Cortex of kidney (tissue), 1 donor: Measurements from ENCODE around the gene SLC6A5.

Source experiments
- DNase-seq: peaks from one replicate; lab custom pipeline; 2025; lab: John Stamatoyannopoulos, UW

SLC6A5 gene

GRCh38 chr11:20621679-20622078 lies 22.3 kb downstream of the SLC6A5 start:
- no peak for DNase-seq

GRCh38 chr11:20623252-20623651 lies 23.8 kb downstream of the SLC6A5 start:
- DNase-seq, result no peak

- no peak for DNase-seq
Measured at GRCh38 chr11:20626279-20626678, 26.9 kb downstream of the SLC6A5 start.

GRCh38 chr11:20627026-20627425 lies 27.6 kb downstream of the SLC6A5 start:
- DNase-seq, result no peak

GRCh38 chr11:20627701-20628100 lies 28.3 kb downstream of the SLC6A5 start:
- no peak for DNase-seq

- DNase-seq, result no peak
Measured at GRCh38 chr11:20631519-20632168, 32.2 kb downstream of the SLC6A5 start.

- DNase-seq, result no peak
Measured at GRCh38 chr11:20632169-20632532, 32.7 kb downstream of the SLC6A5 start.

- DNase-seq, result no peak
Measured at GRCh38 chr11:20634044-20634443, 34.6 kb downstream of the SLC6A5 start.

GRCh38 chr11:20634781-20635180 lies 35.4 kb downstream of the SLC6A5 start:
- no peak for DNase-seq

GRCh38 chr11:20638074-20638473 lies 38.7 kb downstream of the SLC6A5 start:
- no peak for DNase-seq

GRCh38 chr11:20639688-20640087 lies 40.3 kb downstream of the SLC6A5 start:
- no peak for DNase-seq

- DNase-seq, result no peak
Measured at GRCh38 chr11:20640401-20640800, 41.0 kb downstream of the SLC6A5 start.

- DNase-seq, result no peak
Measured at GRCh38 chr11:20644360-20644759, 45.0 kb downstream of the SLC6A5 start.

GRCh38 chr11:20647976-20648565 lies 48.7 kb downstream of the SLC6A5 start:
- DNase-seq, result no peak

GRCh38 chr11:20652150-20652806 lies 52.9 kb downstream of the SLC6A5 start:
- no peak for DNase-seq

- DNase-seq, result no peak
Measured at GRCh38 chr11:20654038-20654437, 54.6 kb downstream of the SLC6A5 start.

- no peak for DNase-seq
Measured at GRCh38 chr11:20656901-20657300, 57.5 kb downstream of the SLC6A5 start.

GRCh38 chr11:20658135-20658534 lies 58.7 kb downstream of the SLC6A5 start:
- no peak for DNase-seq

- no peak for DNase-seq
Measured at GRCh38 chr11:20661445-20661844, 62.0 kb downstream of the SLC6A5 start.

- DNase-seq, result no peak
Measured at GRCh38 chr11:20661850-20662249, 62.4 kb downstream of the SLC6A5 start.

- DNase-seq, result no peak
Measured at GRCh38 chr11:20668131-20668809, 68.9 kb downstream of the SLC6A5 start.

GRCh38 chr11:20668844-20669819 lies 69.7 kb downstream of the SLC6A5 start, which contains the start of gene NELL1:
TSS of gene NELL1 (plus strand) at chr11:20669586.
- DNase-seq, result no peak
